GM19372 (cell line): ENCODE data around the gene NDUFB10.
"Not testable (repeated sequence)": the region's sequence is repeated elsewhere in the genome, so short reads cannot be mapped to it uniquely, and the experiment has no call there.

Experiments used
- ATAC-seq: cut with Tn5 transposase; IDR thresholded peaks from one replicate; pipeline ENCODE4 v1.9.1; 2021; ENCODE audit warnings: mild to moderate bottlenecking, low read depth, moderate library complexity; ENCODE audit not compliant: unreplicated experiment

NDUFB10 gene

DNA sequence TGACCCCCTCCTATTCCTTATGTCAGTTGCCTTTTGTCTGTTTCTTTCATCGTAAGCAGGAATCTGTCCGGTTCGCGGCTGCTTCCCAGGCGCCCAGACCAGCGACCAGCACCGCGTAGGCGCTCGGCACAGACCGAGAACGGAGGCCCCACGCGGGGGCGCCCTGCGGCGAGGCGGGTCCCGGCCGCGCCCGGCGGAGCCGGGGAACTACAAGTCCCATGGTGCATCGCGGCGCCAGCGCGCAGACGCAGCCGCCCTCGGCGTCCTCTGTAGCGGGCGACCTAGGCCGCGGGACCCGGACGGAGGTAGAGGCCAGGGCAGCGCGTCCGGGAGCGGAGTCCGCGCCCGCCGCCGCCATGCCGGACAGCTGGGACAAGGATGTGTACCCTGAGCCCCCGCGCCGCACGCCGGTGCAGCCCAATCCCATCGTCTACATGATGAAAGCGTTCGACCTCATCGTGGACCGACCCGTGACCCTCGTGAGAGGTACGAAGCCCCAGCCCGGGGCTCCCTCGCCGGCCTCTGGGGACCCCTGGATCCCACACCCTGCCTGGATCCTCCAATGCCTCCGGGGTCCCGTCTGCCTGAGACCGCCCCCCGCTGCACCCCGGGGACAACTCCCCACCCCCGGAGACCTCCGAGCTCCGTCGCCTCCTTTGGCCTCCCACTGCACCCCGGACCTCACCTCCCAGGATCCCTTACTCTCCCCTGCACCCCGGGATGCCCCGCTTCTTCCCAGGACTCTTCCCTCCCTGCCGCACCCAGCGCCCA lies at the start of gene NDUFB10:
Gene NDUFB10 (plus strand): TSS at position 270 of the 771 bp plus-strand sequence. CDS start 87 bp downstream, at position 357.
- peak; percentile 69 for ATAC-seq

DNA sequence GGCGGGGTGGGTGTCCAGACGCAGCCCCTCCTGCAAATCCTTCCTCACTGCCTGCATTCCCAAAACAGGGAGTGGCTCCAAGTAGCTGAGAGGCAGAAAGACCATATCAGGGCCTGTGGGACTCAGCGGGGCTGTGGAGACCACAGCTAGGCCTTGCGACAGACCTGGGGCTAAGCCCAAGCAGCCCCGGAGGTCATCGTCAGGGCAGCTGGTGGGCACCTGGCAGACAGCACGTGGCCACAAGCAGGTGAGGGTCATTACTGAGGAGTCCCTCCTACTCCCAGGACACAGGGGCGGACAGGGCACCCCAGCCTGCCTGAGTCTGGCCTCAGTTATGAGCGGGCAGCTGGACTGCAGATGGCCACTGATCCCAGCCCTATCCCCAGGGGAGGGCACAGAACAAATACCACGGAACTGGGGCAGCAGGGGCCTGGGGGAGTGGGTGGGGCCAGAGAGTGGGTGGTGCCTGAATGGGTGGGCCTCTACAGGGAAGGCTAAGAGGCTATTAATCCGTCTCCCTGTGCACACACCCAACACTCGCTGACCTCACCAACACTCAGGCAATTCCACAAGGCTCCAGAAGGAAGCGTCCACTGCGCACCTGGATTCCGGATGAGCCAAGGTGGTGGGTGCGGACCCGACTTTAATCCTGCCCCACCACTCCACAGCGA lies 49.6 kb upstream of the NDUFB10 start:
- no peak for ATAC-seq

DNA sequence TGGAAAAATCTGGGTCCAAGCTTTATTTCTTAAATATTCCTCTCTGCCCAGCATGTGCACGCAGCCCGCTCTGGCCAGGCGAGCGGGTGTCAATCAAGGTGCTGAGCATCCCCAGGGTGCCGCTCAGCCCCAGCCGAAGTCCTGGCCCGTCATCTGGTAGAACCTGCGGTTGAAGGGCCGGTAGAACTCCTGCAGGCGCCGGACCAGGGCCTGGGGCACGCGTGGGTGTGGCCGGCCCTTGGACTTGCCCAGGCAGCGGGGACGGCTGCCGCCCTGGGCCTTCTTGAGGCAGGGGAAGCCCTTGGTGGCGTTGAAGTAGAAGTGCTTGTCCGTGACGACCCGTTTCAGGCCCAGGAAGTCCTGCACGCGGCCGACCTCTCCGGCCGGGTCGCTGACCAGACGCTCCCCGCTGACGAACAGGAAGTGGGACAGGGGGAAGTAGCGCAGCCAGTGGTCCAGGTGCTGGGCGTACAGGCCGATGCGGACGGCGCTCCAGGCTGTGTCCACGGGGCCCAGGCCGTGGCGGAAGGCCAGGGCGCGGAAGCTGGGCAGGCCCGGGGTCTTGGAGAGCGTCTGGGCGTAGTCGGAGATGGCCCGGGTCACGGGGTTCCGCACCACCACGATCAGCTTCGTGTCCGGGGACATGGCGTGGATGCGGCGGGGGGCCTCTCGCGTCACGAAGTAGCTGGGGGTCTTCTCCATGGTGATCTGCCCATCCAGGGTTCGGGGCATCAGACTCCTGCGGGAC lies 47.7 kb upstream of the NDUFB10 start:
- no peak for ATAC-seq

DNA sequence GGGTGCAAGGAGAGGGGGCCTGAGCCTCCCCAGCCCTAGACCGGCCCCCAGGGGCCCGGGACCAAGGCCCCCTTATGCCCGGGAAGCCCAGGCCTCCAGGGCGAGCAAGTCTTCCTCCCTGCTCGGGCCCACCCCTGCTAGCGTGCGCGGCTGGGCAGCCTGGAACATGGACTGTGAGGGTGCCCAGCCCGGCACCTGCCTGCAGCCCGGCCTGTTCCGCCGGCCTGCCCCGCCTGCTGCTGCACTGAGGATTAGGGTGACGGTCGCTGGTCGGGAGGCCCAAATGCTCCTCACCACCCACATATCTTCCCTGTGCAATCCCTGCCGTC lies 47.2 kb upstream of the NDUFB10 start:
- ATAC-seq, result no peak

DNA sequence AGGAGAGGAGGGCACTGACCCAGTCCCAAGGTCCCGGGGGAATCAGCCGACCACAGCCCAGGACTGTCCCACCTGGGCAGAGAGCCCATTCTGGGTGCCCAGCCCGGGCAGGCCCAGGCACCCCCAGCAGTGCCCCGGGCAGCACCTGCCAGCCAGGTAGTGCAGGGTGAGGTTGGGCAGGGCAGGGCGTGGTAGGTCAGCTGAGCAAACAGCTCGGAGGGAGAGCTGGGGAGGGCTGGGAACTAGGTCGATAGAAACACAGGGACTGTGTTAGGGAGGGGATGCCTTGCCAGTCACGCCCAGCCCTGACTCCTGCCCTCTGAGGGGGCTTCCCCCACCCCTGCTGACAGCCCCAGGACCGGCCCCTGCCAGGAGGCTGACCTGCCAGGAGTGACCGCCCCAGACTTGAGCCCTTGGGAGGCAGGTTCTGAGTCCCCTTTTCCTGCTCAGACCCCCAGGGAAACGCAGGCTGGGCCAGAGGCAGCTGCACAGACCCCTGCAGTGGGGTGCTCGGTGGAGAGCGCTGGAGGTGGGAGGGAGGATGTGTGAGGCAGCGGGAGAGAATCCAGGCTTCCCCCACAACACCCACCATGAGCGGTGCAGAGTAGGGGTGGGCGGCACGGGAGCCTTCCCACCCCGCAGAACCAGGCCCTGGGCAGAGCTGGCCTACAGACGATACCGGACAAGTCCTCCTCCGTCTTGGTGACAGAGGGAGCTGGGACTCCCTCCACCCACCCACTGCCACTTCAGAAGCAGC lies 45.8 kb upstream of the NDUFB10 start:
- no peak for ATAC-seq

DNA sequence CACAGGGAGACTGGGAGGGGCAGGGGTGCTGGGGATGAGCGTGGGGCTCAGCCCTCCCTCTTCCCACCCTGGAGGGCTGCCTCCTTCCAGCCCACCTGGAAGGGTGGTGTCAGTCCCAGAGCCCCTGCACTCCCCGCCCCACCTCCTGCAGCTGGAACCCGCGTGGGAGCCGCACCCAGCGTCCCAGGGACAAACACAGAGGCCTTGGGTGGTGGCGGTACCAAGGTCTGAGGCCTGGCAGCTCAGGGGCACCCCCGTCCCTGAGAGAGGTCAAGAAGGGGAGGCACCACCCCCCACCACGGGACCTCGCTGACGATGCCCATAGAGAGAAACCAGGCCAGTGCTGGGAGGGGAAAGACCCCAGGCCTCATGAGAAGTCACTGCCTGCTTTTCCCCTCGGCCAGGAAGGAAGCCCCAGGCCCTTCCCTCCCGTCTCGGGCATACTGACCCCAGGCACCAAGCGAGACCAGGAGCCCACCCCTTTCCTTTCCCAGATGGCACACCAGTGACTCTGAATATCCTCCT lies 45.2 kb upstream of the NDUFB10 start:
- no peak for ATAC-seq

DNA sequence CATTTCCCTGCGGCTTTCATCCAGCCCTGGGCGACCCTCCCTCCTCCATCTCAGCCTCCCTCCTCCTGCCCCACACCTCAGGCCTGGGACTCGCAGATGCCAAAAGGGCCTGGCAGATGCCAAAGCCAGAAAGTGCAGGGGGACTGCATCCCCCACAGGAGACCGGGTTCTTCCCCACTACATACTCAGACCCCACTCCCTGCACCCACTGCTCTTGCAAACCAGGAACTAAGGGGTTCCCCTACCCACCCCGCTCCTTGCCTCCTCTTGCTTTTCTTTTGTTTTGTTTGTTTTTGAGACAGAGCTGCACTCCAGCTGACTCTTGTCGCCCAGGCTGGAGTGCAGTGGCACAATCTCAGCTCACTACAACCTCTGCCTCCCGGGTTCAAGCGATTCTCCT lies 44.4 kb upstream of the NDUFB10 start:
- ATAC-seq, result no peak

DNA sequence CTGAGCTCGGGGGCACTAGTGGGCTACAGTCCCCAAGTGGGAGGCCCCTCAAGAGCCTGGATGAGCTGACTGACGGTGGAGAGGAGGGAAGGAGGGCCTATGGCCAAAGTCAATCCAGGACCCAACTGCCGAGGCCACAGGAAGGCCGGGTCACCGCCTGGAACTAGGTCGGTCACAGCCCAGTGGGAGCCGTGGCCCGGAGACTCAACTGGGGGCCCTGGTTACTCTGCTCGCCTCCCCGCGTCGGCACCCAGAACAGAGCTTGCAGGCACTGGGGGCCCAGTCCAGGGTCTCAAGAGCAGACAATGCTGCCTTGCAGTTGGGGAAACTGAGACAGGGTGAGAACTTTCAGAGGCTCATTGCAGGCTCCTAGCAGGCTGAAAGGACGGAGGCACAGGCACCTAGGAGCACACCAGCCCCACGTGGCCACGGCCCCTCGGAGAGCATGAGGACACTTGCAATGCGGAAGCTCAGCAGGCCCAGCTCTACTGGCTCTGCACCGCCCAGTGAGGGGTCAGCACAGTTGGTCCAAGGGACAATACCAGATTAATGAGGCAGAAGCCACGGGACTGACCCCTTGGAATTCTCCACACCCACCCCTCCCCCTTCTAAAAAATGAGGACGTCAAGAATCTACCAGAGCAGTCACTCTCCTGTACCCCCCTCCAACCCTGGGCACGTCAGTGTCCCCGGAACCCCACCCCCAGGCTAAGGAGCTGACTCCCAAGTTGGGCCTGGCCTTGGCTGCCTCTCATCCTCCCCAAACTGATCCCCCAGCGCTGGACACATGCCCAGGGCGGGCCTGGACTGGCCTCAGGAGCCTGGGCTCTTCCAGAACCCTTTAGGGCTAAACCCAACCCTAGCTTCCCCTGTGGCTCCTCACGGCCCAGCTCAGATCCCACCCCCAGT lies 43.4 kb upstream of the NDUFB10 start:
- ATAC-seq, result no peak

DNA sequence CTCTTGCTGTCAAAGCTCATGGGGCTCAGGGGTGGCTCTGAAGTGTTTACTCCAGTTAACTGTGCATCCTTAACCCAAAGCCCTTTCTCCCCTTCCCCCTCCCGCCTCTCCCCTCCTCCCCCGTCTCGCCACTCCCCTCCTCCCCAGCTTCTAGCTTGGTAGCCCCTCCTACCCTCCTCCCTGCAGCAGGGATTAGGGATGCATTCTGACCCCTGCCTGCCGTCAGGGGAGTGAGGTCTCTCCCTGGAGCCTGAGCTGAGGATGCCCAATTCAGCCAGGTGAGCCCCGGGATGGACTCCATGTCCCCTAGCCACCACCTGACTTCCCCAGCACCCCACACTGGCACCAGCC lies 42.7 kb upstream of the NDUFB10 start:
- no peak for ATAC-seq

DNA sequence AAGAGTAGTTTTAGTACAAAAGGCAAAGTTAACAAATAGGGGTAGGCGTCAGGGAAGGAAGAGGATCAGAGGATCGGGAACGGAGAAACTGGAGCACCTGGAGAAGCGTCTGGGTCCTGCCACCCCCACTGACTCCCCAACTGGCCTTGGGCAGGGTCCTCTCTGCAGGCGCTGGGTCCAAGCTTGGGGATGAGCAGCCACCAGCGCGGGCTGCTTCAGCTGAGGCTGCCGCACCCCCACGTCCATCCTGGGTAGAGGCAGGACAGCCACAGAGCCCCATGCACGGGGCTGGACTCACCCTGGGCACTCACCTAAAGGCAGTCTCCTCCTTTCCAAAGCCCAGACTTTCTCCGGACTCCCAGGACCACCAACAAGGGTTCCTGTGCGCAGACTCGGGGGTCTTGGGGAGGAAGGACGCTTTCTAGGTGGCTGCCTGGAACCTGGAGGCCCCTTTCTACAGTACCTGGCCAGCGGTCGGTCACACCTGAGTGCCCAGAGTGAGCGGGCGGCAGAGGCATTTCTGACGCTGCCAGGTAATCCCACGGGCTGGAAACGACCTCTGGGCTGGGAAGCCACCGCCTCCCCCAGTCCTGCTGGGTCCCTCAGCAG lies 42.2 kb upstream of the NDUFB10 start:
- no peak for ATAC-seq

DNA sequence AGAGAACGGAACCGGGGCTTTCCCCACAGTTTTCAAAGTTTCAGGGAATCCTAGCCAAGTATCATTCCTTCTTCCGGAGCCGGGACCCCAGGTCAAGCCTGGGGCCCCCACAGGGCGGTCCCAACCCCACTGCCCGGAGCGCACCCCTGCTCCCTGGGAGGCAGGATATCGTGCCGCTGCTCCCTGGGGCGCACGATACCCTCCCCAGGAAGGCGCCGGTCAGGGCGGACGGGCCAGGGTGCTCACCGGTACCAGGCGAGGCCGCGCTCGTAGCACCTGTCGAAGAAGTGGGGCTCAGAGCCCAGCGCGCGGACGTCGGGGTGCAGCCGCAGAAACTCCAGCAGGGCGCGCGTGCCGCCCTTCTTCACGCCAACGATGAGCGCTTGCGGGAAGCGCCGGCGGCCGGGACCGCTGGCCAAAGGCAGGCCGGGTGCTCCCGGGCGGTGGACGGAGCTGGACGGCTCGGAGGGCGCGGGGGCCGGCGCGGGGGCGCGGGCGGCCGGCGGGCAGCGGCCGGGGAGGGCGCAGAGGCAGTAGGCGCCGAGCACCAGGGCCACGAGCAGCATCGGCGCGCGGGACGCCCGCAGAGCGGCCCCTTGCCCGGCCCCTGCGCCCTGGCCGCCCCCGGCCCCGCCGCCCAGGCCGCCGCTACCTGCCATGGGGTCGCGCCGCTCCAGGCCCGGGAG lies 41.5 kb upstream of the NDUFB10 start:
- no peak for ATAC-seq

DNA sequence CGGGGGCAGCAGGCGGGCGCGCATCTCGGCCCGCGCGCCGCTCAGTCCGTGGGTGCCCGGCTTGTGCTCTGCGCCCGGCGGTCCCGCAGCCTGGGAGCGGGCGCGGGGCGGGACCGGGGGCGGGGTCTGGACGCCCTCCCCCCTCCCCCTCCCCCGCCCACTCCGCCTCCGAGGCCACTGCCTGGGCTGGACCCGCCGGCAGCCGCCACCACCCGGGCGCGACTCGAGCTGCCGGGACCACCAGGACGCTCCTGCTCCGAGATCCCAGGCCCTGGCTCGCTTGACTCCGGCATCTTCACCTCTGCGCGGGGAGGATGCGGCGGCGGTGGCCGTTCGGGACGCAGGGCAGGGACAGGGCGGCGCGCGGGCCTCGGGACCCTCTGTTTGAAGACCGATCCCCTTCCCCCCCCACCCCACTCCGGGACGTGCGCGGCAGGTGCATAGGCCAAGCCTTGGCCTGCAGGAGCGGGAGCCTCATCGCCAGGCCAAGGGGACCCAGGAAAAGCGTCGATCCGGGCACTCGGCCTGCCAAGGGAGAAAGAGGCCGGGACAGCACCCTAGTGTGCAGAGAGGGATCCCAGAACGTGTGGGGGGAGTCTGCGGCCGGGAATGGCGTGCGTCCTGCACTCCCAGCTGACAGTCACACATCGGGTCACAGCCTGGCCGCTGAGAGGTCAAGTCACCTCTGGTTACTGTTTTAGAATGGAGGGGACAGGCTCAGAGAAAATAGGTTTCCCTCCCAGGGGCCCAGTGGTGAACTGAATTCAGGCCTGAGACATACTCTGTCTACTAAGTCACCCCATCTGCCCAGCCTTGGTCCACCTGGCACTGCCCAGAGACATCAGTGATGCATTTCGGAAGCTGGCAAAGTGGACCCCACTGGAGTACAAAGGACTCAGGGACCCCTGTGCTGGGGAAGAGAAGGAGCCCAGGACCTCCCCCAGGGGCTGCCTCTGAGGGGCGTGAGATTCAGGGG lies 40.7 kb upstream of the NDUFB10 start, which contains the start of gene HS3ST6:
Gene HS3ST6 (minus strand): TSS at position 65 of the 976 bp plus-strand sequence. CDS start 92 bp downstream, outside the sequence.
- ATAC-seq, result no peak

DNA sequence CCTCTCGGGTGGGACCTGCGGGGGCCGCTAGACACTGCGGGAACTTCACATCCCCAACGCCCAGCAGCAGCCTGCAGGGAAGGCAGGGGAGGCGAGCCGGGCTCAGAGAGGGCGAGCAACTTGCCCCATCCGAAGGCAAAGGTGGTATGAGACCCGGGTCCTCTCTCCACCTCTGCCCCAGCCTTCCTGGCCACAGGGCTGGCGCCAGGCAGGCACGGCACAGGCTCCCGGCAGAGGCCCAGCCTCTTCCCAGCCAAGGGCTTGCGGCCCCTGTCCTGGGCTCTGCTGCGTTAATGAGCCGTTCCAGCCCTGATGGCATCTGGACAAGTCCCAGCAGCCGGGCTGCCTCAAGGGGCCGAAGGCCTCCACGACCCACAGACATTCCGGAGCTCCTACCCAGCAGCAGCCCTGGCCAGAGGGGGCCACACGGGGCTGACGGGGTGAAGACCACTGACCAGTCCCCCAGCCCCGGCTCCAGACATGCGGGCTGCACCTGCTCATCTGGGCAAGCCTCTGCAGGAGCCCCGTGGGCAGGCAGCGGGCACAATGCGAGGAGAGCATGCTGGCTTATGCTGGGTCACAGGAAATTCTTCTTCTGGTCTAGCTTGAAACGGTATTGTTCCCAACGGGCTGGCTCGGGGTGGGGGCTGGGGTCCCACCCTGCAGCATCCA lies 39.9 kb upstream of the NDUFB10 start:
- no peak for ATAC-seq

DNA sequence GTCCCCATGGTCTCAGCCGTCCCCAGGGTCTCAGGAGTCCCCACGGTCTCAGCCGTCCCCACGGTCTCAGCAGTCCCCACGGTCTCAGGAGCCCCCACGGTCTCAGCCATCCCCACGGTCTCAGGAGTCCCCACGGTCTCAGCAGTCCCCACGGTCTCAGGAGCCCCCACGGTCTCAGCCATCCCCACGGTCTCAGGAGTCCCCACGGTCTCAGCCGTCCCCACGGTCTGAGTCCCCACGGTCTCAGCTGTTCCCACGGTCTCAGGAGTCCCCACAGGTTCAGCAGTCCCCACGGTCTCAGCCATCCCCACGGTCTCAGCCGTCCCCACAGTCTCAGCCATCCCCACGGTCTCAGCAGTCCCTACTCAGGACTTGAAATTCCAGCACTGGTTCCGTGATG lies 39.2 kb upstream of the NDUFB10 start:
- not testable (repeated sequence) for ATAC-seq

DNA sequence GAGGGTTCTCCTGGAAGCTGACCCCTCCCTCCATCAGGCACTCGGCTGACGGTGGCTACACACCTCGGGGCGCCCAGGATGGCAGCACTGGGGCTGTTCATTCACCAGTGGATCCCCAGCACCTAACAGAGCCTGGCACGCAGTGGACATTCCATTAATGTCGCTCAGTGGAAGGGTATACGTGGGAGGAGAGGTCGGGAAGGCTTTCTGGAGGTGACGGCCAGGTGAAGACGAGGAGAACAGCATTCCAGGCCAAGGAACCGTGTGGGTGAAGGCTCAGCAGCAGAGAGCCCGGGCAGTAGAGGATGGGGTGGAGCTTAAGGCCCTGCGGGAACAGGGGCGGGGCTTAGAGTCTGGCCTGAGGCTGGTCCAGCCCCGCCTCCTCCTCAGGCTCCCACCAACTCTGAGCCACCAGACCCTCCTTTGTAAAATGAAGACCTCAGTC lies 38.6 kb upstream of the NDUFB10 start:
- ATAC-seq, result no peak

DNA sequence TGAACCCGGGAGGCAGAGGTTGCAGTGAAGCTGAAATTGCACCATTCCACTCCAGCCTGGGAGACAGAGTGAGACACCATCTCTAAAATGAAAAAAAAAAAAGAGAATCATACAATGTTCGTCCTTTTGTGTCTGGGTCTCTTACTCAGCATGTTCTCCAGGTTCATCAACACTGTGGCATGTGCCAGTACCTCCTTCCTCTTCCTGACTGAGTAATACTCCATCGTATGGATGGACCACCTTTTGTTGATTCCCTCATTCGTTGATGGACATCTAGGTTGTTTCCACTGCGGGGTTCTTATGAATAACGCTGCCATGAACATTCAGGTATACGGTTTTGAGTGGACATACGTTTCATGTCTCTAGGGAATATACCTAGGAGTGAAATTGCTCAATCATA lies 37.0 kb upstream of the NDUFB10 start:
- ATAC-seq, result no peak
